Thyroid gland (tissue), 4 donors: ENCODE data around the gene MARK4.

Source experiments
- POLR2A ChIP-seq, 2 donors: fragments of 450-650 bp; IDR thresholded peaks; one replicate each; pipeline ENCODE4 v1.6.1; 2017; ENCODE audit warnings: antibody characterized with exemption in 2 of 2, mild to moderate bottlenecking in 2 of 2, moderate library complexity in 1 of 2
- TF ChIP-seq, protein P1 (sequence below), 6 experiments: fragments of 200-600 bp in 3 of 6; fragments of 450-650 bp in 3 of 6; sonication (generic) in 3 of 6; IDR thresholded peaks; one replicate each; pipeline ENCODE4 v1.5.1; 2016 to 2019; ENCODE audit warnings: antibody characterized with exemption in 6 of 6, mild to moderate bottlenecking in 2 of 6, inconsistent platforms in 1 of 6, moderate library complexity in 1 of 6

GRCh38 chr19:45307361-45307760 lies 56.3 kb downstream of the MARK4 start:
- no peak for TF ChIP-seq POLR2A (IDR thresholded peaks at IDR 0.05)
- TF ChIP-seq, protein P1, sequence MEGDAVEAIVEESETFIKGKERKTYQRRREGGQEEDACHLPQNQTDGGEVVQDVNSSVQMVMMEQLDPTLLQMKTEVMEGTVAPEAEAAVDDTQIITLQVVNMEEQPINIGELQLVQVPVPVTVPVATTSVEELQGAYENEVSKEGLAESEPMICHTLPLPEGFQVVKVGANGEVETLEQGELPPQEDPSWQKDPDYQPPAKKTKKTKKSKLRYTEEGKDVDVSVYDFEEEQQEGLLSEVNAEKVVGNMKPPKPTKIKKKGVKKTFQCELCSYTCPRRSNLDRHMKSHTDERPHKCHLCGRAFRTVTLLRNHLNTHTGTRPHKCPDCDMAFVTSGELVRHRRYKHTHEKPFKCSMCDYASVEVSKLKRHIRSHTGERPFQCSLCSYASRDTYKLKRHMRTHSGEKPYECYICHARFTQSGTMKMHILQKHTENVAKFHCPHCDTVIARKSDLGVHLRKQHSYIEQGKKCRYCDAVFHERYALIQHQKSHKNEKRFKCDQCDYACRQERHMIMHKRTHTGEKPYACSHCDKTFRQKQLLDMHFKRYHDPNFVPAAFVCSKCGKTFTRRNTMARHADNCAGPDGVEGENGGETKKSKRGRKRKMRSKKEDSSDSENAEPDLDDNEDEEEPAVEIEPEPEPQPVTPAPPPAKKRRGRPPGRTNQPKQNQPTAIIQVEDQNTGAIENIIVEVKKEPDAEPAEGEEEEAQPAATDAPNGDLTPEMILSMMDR (IDR thresholded peaks at IDR 0.05): no peak
